Measurements from ENCODE around the gene WDR1. TPM values are rescaled to one million over a fixed set of nuclear protein-coding genes. Genes with fewer than 3 reads are reported as not detected.

Gene WDR1
- total RNA-seq, 2 experiments from 2014 or later = 197 to 198 TPM

DNA sequence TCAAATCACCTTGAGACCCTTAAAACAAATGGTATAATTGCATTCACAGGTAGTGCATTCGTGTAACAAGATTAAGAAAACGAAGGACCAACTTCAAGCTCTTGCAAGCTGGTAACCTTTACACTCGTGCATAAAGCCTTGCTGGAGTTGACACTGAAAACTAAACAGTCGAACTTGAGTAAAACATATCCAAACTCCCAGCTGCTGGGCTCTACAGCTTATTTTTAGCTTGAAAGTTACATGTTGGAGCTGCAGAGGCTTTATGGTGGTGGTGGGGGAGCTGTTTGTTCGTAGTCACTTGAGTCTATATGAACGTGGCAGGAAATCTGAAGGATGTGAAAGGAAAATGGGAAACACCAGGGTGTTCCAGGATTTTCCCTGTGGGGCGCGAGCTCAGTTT lies 2.7 kb upstream of the WDR1 start:
- Histone ChIP-seq H3K4me1 (ENCODE audit: insufficient read depth, low read length) (peaks cover 74% of the 10 kb centered on the region), H3K27me3 (ENCODE audit: control insufficient read depth in 1 of 2, insufficient read depth in 2 of 2, low read length in 2 of 2) (no peaks in the 10 kb centered on the region), H3K9me3 (ENCODE audit: control insufficient read depth in 1 of 2, insufficient read depth in 1 of 2, low read length in 2 of 2) (no peaks in the 10 kb centered on the region), H3K4me3 (ENCODE audit: low read length) (no peak overlapping the region), H3K27ac (ENCODE audit: low read depth in 1 of 2, low read length in 2 of 2) (peak overlapping the region; percentile 33 to 96), H3K36me3 (ENCODE audit: insufficient read depth, low read length) (peaks cover 15% of the 10 kb centered on the region)
- CTCF ChIA-PET = interaction anchor here (3.1 kb wide), 1 partner anchor 23 kb away, joined by 8 read pairs; no protein-coding TSS in a partner anchor
- no peaks in the 10 kb centered on the region for H3K27me3 Mint-ChIP-seq
- H3K4me1 Mint-ChIP-seq (ENCODE audit: low read depth) = peaks cover 88% of the 10 kb centered on the region
- ATAC-seq (ENCODE audit: poor library complexity) (no peak), DNase-seq (no peak)
- intact Hi-C loops (cut with DNase I, micrococcal nuclease) = loop anchor here (2.0 to 10.0 kb wide), 4 partner anchors 38 to 424 kb away; no protein-coding TSS in a partner anchor
- H3K27ac Mint-ChIP-seq = peak overlapping the region; percentile 98
- peak overlapping the region; percentile 87 for H3K4me3 Mint-ChIP-seq
- POLR2A ChIA-PET = interaction anchor here (1.1 to 5.3 kb wide), 4 partner anchors 15 to 338 kb away, joined by 3 to 126 read pairs (median 60); partner anchors contain the start of gene ZNF518B
- no peaks in the 10 kb centered on the region for H3K9me3 Mint-ChIP-seq
- peaks cover 30% of the 10 kb centered on the region for H3K36me3 Mint-ChIP-seq (ENCODE audit: low read depth)
- TF ChIP-seq, protein P1, sequence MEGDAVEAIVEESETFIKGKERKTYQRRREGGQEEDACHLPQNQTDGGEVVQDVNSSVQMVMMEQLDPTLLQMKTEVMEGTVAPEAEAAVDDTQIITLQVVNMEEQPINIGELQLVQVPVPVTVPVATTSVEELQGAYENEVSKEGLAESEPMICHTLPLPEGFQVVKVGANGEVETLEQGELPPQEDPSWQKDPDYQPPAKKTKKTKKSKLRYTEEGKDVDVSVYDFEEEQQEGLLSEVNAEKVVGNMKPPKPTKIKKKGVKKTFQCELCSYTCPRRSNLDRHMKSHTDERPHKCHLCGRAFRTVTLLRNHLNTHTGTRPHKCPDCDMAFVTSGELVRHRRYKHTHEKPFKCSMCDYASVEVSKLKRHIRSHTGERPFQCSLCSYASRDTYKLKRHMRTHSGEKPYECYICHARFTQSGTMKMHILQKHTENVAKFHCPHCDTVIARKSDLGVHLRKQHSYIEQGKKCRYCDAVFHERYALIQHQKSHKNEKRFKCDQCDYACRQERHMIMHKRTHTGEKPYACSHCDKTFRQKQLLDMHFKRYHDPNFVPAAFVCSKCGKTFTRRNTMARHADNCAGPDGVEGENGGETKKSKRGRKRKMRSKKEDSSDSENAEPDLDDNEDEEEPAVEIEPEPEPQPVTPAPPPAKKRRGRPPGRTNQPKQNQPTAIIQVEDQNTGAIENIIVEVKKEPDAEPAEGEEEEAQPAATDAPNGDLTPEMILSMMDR (IDR thresholded peaks at IDR 0.05) = no peak

GRCh38 chr4:10118048-10119004 lies 1.7 kb upstream of the WDR1 start:
- H3K4me1 Mint-ChIP-seq (ENCODE audit: low read depth) = peaks cover 88% of the 10 kb centered on the region

More at GRCh38 chr4:10118048-10119004, 1.7 kb upstream of the WDR1 start:
- ChIA-PET POLR2A (interaction anchor here (0.8 to 5.3 kb wide), 27 partner anchors 8 to 1354 kb away, joined by 3 to 126 read pairs (median 7); partner anchors contain the start of gene ZNF518B), CTCF (interaction anchor here (1.4 to 3.1 kb wide), 4 partner anchors 11 to 29 kb away, joined by 3 to 8 read pairs (median 6); no protein-coding TSS in a partner anchor)
- Mint-ChIP-seq H3K27me3 (no peaks in the 10 kb centered on the region), H3K36me3 (ENCODE audit: low read depth) (peaks cover 40% of the 10 kb centered on the region), H3K27ac (peak overlapping the region; percentile 98), H3K4me3 (peak overlapping the region; percentile 87), H3K9me3 (no peaks in the 10 kb centered on the region)
- intact Hi-C loops (cut with DNase I, micrococcal nuclease) = loop anchor here (1.0 to 10.0 kb wide), 5 partner anchors 22 to 424 kb away; no protein-coding TSS in a partner anchor
- TF ChIP-seq, protein P1 (IDR thresholded peaks at IDR 0.05) = no peak
- H3K9me3 ChIP-seq (ENCODE audit: control insufficient read depth in 1 of 2, insufficient read depth in 1 of 2, low read length in 2 of 2) = no peaks in the 10 kb centered on the region
- H3K27me3 ChIP-seq (ENCODE audit: control insufficient read depth in 1 of 2, insufficient read depth in 2 of 2, low read length in 2 of 2) = no peaks in the 10 kb centered on the region
- H3K36me3 ChIP-seq (ENCODE audit: insufficient read depth, low read length) = peaks cover 24% of the 10 kb centered on the region
- H3K4me1 ChIP-seq (ENCODE audit: insufficient read depth, low read length) = peaks cover 74% of the 10 kb centered on the region
- H3K27ac ChIP-seq (ENCODE audit: low read depth in 1 of 2, low read length in 2 of 2) = peak overlapping the region; percentile 96 to 98
- DNase-seq (peak in 4 of 14 experiments; percentile 44 to 48 (median 48)), ATAC-seq (ENCODE audit: poor library complexity) (peak; percentile 18)
- H3K4me3 ChIP-seq (ENCODE audit: low read length) = peak overlapping the region; percentile 90

Data from CD4-positive, alpha-beta T cell (primary cell).